Activated CD8-positive, alpha-beta memory T cell treated with anti-CD3 and anti-CD28 coated beads, Interleukin-2, amount 50 U/mL, for 1 hour (primary cell): ENCODE data around the gene PLGRKT.

Experiments used
- DNase-seq: peaks from one replicate; pipeline ENCODE4 v3.0.0-alpha.2; 2020; ENCODE audit errors: extremely low read depth

The PLGRKT gene

DNA sequence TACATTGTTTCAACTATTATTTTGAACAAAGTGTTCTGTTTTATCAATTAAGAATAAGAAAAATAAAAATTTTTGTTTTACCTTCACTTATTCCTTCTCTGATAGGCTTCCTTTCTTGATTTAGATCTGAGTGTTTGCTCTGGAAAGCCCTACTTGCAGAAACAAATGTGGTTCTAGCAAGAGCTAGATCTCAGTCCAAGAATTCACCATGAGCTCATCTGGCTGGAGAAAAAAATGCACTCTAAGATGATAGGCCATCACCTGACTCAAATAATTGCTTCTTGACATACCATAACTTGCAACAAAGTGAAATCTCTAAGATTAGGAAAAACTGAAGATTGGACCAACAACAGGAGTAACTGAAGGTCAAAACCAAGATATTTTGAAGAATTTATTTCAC is 126.9 kb downstream of the PLGRKT start:
- DNase-seq, result no peak
